Inflammatory macrophage treated with lipopolysaccharide for 1 hour (primary cell): Measurements from ENCODE around the gene ABL2.

Experiments used
- DNase-seq, 2 donors: peaks; one replicate each; pipeline ENCODE4 v3.0.0-alpha.2; 2020 to 2022

The ABL2 gene

DNA sequence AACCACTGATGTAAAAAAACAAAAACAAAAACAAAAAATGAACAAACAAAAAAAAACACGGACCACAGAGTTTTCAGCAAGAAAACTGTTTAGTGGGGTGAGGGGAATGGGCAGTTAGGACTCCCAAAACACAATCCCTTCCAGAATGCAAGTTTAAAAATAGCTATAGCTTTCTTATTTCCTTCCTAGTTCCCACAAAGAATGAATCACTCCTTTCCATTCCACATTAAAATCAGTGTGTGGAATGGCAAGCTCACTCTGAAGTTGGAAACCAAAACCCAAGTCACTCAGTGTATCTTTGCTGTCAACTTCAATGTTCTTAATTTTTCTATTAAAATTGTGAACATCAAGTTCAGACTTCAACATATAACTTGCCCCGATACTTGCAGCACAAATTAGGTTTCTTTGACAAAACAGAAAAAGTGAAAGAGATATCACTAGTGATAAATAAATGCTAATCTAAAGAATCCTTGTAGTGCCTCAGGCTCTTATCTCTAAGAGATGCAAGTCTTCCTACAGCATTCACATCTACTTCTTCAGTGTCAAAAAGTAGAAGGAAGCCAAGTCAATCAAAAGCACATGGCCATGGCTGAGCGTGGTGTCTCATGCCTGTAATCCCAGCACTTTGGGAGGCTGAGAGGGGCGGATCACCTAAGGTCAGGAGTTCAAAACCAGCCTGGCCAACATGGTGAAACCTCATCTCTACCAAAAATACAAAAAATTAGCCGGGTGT lies 102.1 kb downstream of the ABL2 start:
- no peak for DNase-seq

DNA sequence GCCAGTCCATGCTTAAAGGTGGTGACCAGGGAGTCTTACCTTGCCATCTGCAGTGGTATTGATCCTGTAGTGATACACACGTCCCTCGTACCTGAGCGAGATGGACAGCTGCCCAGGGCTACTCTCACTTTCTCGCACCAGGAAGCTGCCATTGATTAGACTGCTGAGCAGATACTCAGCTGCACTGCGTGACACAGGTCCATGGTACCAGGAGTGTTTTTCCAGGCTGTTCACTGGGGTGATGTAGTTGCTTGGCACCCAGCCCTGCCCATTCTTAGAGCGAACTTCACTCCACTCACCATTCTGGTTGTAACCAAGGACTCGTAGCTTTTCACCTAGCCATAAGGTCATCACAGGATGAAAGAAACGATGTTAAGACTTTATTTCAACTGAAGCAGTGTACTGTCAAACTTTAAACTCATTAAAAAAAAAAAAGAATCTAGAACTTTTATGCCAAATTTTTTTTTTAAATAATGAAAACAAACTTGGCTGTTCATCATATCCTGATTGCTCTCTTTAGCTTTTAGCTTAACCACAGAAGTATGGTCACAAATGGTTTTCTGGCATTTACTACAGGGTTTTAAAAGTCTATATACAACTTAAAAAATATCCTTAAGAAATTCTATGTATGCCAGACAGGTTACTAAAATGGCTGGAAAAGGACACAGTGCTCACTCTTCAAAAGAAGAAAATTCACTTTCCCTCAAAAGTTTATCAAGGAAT lies 103.0 kb downstream of the ABL2 start:
- DNase-seq = no peak

DNA sequence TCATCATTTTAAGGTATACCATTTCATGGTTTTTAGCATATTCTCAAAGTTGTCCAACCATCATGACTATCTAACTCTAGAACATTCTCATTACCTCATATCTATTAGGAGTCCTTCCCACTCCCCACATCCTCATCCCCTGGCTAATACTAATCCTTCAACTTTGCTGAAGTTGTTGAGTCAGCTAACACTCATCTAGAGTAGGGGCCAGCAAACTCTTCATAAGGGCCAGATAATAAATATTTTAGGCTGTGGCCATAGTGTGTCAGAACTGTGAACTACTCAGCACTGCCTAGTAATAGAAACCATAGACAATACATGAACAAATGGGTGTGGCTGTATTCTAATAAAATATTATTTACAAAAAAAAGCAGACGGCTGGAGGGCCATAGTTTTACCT lies 104.6 kb downstream of the ABL2 start:
- no peak for DNase-seq

DNA sequence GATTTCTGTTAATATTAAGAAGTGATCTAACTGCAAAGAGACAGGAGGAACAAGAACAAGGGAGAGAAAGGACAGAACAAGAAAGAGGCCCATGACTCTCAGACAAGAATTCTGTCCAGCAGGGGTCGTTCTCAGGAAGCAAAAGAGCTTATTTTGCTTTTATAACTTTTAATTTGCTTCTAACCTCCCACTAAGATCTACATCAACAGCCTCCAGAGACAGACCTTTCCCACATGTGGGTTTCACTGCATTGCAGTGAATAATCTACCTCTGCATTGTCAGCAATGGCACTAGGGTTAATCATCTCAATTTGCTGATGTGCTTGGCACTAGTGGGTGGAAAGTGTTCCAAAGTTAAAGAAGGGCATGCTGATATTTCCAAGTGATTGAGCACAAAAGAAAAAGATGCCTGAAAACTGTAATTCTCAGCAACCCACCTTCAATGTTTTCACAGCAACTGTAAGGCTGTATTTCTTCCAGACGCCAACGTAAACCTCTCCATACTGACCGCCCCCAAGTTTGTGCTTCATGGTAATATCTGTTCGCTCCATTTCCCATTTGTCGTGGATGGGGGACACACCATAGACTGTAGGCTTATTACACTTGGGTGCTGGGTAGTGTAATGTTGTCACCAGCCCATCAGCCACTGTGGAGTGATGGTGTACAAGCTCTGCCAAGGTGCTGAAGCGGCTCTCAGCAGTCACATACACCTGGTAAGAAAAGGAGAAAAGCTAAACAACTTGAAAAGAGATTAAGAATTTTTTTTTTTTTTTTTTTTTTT lies 108.1 kb downstream of the ABL2 start:
- no peak for DNase-seq

DNA sequence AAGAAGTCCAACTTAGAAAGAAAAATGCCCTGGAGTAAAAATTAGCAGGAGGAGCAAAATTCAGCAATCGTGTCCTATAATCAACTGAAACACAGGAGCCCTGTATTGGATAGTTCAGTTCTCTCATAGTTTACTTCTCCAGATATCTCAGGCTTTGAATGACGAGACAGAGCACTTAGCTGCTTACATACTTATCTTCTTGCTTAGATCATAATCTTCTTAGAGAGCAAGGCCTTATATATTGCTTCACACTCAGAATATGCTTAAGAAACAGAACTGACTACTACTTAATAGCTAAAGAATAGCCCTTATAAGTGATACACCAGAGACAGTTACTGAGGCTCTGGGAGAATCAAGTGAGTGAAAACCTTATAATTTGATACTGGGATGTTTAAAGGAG lies 108.7 kb downstream of the ABL2 start:
- DNase-seq = no peak

DNA sequence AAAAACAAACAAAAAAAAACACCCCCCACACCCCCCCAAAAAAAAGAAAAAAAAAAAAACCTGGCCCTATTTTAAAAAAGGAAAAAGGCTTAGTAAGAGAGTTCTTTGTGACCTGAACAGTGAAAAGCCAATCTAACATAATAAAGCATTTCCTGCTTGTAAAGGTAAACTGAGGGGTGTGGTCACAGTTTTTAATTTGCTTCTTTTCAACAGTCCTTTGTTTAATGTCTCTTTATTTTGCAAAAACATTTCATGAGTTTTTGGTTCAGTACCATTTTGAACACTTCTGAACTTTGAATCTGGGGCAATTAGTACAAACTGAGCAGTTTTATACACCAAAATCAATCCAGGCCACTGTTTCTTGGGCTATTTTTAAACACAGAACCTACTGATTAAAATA lies 110.0 kb downstream of the ABL2 start:
- no peak for DNase-seq

DNA sequence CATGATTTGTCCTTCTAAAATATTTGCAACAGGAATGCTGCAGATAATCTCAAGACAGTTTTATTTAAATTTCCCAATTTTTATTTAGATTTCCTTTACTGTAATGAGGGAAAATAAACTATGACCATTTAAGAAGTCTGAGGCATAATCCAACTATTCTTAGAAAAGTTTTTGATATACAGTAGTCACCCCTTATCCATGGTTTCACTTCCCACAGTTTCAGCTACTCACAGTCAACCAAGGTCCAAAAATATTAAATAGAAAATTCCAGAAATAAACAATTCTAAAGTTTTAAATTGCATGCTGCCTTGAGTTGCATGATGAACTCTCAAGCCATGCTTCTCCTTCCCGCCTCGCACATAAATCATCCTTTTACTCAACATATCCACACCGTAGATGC lies 114.3 kb downstream of the ABL2 start:
- no peak for DNase-seq

DNA sequence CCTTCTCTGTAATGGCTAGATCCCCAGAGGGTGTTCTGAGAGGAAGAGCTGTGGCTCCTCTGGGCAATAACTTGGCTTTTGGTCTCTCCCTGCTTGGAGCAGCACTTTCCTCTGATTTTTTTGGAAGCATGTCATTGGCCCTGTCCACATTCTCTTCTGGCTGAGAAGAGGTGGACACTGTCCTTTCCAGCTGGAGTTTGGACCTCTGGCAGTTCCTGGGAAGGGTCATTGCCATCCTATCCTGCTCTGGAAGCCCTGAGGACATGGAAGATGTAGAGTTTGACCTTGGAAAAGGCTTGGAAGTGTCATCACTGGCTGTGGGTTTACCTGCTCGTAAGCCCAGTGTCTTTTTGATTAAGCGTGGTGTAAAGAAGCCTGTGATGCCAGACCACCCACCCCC lies 120.8 kb downstream of the ABL2 start:
- DNase-seq = no peak

DNA sequence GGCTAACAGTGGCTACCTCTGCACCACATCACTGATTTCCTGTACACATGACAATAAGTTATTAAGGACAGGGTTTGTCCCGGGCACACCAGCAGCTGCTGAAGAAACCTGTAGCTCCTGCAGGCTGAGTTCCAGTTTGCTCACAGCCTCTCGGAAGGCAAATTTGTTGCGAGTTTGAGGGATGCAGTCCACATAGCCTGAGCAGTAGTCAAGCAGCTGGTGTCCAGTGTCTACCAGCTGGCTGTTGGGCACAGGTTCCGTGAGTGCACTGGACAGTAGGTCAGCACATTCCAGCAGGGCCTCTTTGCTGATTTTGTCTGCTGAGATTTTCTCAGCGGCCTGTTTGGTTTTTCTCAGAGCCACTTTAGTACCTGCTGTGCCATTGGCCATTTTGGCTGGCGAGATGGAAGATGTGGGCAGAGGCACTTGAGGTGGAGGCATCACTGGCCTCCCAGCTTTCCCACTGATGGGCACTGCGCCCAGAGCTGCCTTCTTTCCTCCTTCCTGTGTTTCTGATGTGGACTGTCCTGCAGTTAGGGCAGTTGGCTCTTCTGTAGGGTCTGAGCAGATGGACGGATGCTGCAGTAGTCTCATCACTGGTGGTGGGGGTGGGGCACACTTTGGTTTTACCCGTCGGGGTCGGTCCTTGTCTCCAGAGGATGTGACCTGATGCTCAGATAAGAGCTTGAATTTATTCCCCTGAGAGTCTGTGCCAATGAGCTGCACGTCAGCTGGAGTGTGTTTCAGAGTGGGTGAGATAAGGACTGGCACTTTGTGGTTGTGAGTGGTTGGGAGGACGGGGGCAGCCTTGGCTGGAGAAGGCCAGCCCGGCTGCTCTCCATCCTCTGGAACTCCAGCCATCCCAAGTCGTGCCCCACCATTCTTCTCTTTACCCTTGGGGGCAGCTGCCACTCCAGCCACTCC lies 121.5 kb downstream of the ABL2 start:
- DNase-seq = no peak

DNA sequence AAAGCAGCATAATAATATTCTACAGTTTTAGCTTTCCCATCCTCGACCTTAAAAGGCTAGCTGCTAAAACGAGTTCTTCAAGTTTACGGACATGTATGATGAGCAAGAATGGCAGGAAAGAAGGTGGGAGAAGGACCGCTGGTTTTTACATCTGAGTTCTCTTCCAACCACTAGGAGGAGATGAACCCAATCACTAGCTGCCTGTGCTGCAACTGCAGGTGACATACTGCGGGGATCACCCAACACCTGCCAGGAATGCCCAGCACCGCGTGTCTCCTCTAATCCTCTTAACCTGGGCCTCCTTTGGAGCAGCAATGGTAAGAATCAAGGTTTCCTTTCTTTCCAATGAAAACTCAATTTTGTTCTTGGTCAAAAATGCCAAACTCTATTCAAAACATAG lies 124.1 kb downstream of the ABL2 start:
- DNase-seq = no peak

DNA sequence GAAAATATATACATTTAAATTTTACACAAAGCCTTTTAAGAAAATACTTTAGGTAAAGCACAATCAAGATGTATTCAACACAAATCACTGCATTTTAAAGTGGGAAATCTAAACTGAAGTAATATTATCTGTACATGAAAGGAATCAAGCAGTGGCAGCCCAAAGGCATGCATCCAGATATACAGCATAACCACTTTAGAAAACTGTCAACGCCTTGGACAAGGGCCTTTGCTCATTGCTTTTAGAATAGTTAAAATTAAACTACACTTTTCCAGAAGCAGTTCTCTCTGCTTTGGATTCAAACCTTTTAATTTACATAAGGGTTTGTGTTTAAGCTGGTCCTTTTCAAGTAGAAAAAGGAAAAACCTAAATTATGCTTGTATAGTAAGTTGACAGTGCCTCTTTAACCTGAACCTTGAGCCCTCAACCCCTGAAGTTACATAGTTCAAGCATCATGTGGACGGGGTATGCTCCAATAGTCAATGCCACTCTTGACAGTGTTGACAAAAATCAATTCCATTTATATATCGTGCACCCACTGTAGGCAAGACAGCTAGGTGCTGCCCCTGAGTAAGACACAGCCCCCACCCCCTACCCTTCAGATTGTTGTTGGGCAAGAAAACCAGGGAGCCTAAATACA lies 124.7 kb downstream of the ABL2 start:
- DNase-seq = no peak

DNA sequence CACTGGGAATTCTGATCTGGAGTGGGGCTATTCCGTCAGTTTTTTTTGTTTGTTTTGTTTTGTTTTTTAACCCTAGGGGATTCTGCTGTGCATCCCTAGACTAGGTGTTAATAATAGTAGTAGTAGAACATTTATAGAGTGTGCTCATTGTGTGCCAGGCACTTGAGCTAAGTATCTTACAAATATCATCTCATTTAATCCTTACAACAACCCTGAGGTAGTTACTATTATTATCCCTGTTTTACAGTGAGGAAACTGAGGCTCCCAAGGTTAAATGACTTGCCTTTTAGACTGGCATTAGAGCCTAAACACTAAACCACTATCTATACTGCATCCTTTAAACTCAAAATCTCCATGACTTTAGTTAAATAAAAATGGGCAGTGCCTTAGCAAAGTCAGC lies 125.5 kb downstream of the ABL2 start:
- no peak for DNase-seq

DNA sequence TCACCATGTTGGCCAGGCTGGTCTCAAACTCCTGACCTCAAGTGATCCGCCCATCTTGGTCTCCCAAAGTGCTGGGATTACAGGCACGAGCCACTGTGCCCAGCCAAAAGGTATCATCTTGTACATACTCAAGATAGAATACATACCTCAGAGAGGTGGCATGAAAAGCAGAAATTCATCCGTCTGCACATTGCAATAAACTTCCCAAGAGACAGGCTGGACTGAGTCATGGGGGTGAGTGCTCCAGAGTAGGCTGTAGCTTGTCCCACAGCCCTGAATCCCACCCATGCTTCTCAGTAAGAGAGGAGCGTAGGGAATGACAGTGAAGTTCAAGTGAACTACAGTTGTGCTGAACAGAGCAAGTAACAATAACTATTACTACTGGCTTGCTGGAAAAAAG lies 127.9 kb downstream of the ABL2 start:
- DNase-seq = no peak

DNA sequence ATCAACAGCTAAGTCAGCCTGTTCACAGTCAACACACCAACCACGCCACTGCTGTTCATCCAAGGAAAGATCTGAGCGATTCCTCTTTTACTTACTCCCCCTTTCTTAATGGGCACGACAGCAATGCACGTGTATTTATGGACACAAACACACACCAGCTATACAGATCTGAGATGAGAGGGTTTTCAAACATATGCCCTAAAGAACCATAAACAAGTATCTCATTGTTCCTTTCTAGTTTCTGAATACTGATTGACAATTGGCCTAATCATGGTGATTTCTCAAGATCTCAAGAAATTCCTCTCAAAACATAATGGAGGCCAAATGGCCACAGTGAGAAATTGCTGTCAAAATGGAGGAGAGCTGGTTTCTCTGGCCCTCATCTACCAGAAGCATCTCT lies 129.6 kb downstream of the ABL2 start:
- DNase-seq = no peak

DNA sequence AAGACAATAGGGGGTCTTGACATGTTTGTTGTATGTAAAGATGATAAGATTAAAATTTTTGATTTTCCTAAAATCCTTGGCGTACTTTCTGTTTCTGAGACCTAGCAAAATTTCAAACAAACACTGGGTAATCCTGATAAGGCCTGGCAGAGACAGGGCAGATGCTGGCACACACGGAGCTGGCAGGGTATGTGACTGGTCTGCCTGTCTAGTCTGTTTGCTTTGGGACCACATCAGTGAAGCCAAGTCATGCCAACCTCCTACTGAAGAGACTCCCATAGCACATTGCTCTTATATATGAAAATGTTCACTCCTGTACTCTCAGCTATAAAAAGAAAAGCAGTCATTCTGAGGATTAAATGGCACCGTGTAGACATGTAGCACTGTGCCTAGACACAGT lies 133.6 kb downstream of the ABL2 start:
- no peak for DNase-seq

DNA sequence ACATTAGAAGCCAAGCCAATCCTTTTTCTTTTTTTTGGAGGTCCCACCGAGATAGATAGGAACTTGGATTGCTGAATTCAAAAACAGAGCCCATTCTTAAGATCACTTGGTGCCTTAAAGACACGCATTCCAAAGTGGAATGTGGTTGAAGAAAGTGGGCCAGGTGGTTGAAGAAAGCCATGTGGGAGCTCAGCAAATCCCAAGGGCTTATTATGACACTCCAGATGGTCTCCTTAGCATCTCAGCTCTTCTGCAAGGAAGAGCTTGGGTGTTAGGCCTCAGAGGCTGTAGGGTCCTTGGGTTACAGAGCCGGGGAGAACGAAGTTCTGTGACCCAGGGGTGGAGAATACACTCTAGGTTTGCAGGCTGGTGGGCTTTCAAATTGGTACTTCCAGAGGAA lies 134.1 kb downstream of the ABL2 start:
- DNase-seq = no peak

DNA sequence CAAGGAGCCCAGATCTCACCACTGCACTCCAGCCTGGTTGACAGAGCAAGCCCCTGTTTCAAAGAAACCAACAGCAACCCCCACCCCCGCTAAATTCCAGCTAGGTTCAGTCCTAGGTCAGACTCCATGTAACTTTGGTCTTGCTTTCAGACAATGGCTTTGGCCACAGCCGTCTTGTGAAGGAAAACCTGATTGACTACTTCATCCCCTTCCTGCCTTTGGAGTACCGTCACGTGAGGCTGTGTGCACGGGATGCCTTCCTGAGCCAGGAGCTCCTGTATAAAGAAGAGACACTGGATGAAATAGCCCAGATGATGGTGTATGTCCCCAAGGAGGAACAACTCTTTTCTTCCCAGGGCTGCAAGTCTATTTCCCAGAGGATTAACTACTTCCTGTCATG lies 134.7 kb downstream of the ABL2 start:
- no peak for DNase-seq

DNA sequence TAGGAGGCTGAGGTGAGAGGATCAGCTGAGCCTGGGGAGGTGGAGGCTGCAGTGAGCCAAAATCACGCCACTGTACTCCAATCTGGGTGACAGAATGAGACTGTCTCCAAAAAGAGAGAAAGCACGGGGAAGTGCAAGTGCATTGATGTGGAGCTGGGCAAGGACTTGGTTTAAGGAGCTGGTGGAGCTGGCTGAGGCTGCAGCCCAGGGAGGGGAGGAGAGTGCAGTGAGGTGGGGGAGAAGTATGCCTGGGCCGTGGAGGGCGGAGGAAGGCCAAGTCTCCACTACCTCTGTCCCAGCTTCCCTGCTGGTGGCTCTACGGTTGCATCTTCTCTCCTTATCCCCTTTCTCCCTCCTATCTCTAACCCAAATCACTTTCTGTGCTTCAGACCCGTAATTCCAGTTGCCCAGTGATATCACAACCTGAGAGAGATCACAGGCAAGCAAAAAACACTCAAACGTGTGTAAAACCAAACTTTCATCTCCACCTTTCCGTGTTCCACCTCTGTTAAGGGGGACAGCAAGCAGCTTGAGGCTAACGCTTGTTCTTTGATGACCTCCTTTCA lies 136.5 kb downstream of the ABL2 start:
- DNase-seq = no peak

DNA sequence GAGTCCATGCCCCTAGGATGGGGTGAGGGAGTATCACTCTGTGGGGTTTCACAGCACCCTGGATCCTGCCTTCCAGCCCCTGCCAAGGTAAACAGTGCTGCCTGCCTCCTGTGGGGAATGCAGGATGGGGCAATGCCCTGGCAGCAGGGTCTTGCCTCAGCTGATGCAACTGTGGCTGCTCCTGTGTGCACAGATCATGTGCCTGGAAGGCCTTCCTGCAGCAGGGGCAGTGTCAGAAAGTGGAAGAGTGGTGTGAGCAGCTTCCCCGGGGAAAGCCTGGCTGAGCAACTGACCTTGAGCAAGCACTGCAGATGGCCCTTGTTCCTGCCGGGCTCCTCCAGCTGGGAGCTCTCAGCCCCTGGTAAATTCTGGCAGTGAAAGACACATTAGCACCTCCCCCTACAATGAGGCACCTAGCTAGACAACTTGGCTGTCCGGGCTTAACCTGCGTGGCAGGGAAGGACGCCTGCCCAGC lies 137.7 kb downstream of the ABL2 start:
- DNase-seq = peak; percentile 51 to 79

DNA sequence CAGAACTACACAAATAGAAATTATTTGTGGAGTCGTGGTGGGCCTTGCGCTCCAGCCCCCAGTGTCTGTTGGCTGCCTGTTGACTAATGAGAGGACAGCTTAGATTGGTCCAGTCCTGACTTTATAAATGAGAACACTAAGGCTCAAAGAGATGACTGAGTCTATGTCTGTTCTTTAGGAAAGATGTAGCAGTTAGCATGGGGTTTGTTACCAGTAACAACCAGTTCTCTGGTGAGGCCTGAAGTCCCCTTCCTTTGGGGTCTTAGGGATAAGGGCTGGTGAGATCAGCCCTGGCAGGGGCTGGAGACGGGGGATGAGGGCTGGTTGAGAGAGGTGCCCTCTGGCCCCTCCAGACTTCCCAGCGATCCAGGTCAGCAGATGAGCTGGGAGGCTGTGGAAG lies 138.6 kb downstream of the ABL2 start:
- DNase-seq = no peak

DNA sequence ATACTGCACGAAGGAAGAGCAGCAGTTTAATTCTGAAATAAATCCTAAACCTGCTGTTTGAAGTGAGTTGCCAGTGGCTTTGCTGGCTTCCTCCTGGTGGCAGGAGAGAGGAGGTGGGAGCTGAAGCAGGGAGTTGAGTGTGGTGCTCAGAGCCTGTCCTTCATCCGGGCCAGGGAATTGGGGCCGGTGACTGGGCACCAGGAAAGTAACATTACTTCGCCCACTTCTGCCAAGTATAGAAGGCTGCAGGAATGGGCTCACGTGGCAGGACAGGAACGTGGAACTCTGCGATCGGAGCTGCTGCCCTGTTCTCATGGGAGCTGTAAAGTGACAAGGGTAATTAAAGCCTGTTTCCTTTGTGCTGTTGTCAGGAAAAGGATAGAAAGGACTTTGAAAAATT lies 139.0 kb downstream of the ABL2 start:
- no peak for DNase-seq
